GM21381 (cell line): ENCODE results near the gene TXNDC15.
"Not testable (repeated sequence)": the region's sequence is repeated elsewhere in the genome, so short reads cannot be mapped to it uniquely, and the experiment has no call there.

Experiments used
- ATAC-seq: cut with Tn5 transposase; IDR thresholded peaks from one replicate; pipeline ENCODE4 v1.9.1; 2021; ENCODE audit warnings: mild to moderate bottlenecking, moderate library complexity; ENCODE audit not compliant: unreplicated experiment

Gene TXNDC15

GRCh38 chr5:134873987-134874830 lies at the start of gene TXNDC15:
Gene TXNDC15 (plus strand): TSS chr5:134874371. CDS start chr5:134874428, 57 bp downstream.
- peak; percentile 83 for ATAC-seq

- no peak for ATAC-seq
Measured at GRCh38 chr5:134824681-134825080, 49.5 kb upstream of the TXNDC15 start.

GRCh38 chr5:134825212-134825611 lies 49.0 kb upstream of the TXNDC15 start:
- no peak for ATAC-seq

GRCh38 chr5:134833340-134834032 lies 40.7 kb upstream of the TXNDC15 start:
- no peak for ATAC-seq

- no peak for ATAC-seq
Measured at GRCh38 chr5:134835623-134836022, 38.5 kb upstream of the TXNDC15 start.

GRCh38 chr5:134837530-134838181 lies 36.5 kb upstream of the TXNDC15 start:
- ATAC-seq = no peak

- ATAC-seq = not testable (repeated sequence)
Measured at GRCh38 chr5:134838361-134838760, 35.8 kb upstream of the TXNDC15 start.

- ATAC-seq = no peak
Measured at GRCh38 chr5:134840811-134841210, 33.4 kb upstream of the TXNDC15 start.

GRCh38 chr5:134844252-134844651 lies 29.9 kb upstream of the TXNDC15 start:
- ATAC-seq = no peak

- ATAC-seq = no peak
Measured at GRCh38 chr5:134845335-134845851, 28.8 kb upstream of the TXNDC15 start.

GRCh38 chr5:134845852-134846640 lies 28.1 kb upstream of the TXNDC15 start, which contains the start of gene C5orf24:
Gene C5orf24 (plus strand): TSS chr5:134845968. CDS start chr5:134854901, 8,933 bp downstream.
- ATAC-seq = peak; percentile 96

- no peak for ATAC-seq
Measured at GRCh38 chr5:134846641-134846960, 27.6 kb upstream of the TXNDC15 start.

GRCh38 chr5:134849434-134849933 lies 24.7 kb upstream of the TXNDC15 start:
- ATAC-seq = not testable (repeated sequence)

- no peak for ATAC-seq
Measured at GRCh38 chr5:134851307-134851923, 22.8 kb upstream of the TXNDC15 start.

GRCh38 chr5:134856465-134856864 lies 17.7 kb upstream of the TXNDC15 start:
- not testable (repeated sequence) for ATAC-seq

- no peak for ATAC-seq
Measured at GRCh38 chr5:134857401-134857800, 16.8 kb upstream of the TXNDC15 start.

- no peak for ATAC-seq
Measured at GRCh38 chr5:134864707-134865106, 9.5 kb upstream of the TXNDC15 start.

GRCh38 chr5:134873494-134873893 lies 677 bp upstream of the TXNDC15 start:
- ATAC-seq = no peak

- ATAC-seq = no peak
Measured at GRCh38 chr5:134874831-134875655, 872 bp downstream of the TXNDC15 start.
